GM19023 (cell line): ENCODE measurements around the gene LCOR.

Source experiments
- ATAC-seq: cut with Tn5 transposase; IDR thresholded peaks from one replicate; pipeline ENCODE4 v1.9.1; 2021; ENCODE audit warnings: mild to moderate bottlenecking, moderate library complexity; ENCODE audit not compliant: unreplicated experiment

LCOR gene

DNA sequence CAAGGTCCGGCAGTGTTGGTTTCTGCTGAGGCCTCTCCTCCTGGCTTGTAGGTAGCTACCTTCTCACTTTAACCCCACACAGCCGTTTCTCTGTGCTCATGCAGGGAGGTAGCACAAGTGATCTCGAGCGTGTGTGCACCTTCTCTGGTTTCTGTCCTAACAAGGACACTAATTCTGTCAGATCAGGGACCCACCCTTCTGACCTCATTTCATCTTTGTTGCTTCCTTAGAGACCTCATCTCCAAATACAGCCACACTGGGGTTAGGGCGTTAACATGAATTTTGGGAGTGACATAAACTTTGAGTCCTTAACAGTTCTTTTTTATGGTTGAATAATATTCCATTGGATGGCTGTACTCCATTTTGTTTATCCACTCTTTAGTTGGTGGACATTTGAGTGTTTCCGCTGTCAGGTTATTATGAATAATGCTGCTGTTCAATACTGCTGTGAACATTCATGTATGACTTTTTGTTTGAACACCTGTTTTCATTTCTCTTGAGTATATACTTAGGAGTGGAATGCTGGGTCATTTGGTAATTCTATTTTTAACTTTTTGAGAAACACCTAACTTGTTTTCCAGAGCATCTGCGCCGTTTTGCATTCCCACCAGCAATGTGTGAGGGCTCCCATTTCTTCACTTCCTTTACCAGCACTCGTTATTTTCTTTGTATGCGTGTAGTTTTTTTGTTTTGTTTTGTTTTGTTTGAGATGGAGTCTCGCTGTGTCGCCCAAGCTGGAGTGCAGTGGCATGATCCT, 57.5 kb downstream of the LCOR start:
- ATAC-seq = no peak

DNA sequence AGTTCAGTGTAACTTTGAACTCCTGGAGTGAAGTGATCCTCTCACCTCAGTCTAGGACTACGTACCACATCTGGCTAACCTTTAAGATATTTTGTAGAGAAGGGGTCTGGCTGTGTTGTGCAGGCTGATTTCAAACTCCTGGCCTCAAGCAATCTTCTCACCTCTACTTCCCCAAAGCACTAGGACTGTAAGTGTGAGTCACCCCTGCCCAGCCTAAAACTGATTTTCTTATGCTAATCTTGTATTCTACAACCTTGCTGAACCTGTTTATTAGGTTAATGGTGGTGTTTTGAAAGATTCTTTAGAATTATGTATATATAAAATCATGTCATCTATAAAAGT, 58.0 kb downstream of the LCOR start:
- no peak for ATAC-seq

DNA sequence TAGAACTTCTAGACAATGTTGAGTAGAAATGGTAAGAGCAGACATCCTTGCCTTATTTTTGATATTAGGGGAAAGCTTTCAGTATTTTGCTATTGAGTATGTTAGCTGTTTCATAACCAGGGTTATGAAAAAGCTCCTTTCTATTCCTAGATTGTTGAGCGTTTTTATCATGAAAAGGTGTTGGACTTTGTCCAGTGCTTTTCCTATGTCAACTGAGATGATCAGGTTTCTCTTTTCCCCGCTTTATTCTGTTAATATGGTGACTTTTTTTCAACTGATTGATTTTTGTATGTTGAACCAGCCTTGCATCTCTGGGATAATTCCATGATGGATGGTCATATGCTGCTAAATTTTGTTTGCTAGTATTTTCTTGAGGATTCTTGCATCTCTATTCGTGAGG, 58.5 kb downstream of the LCOR start:
- ATAC-seq = no peak

DNA sequence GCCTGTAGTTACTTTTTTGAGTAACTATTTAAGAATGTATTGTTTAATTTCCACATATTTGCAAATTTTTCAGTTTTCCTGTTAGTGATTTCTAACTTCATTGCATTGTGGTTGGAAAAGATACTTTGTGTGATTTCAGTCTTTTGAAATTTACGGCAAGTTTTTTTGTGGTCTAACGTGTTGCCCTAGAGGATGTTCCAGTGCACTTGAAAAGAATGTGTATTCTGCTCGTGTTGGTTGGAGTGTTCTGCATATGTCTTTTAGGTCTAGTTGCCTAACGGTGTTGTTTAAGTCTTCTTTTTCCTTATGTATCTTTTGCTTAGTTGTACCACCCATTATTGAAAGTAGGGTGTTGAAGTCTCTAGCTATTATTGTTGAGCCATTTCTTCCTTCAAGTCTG, 59.7 kb downstream of the LCOR start:
- ATAC-seq = no peak

DNA sequence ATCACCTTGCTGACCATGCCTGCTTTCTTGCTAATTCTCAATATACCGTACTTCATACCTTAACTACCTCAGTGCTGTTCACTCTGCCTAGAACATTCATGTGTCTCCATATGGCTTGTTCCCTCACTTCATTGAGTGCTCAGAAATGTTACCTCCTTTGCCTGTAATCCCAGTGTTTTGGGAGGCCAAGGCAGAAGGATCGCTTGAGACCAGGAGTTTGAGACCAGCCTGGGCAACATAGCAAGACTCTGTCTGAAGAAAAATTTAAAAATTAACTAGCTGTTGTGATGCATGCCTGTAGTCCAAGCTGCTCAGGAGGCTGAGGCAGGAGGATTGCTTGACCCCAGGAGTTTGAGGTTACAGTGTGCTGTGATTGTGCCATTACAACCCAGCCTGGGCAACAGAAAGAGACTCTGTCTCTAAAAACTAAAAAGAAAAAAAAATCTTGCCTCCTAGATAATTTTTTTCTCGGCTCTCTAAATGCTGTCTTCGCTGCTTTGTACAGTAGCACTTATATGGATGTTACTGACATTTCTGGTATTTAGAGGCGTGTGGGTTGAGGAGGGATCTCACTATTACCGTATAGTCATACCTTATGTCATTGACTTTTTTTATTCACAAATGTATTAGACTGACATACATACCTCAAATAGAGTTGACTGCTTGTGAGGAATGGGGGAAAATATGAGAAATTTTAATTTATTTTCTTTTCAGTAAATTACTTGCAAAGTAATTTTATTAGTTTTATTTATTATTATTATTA, 63.7 kb downstream of the LCOR start:
- no peak for ATAC-seq

DNA sequence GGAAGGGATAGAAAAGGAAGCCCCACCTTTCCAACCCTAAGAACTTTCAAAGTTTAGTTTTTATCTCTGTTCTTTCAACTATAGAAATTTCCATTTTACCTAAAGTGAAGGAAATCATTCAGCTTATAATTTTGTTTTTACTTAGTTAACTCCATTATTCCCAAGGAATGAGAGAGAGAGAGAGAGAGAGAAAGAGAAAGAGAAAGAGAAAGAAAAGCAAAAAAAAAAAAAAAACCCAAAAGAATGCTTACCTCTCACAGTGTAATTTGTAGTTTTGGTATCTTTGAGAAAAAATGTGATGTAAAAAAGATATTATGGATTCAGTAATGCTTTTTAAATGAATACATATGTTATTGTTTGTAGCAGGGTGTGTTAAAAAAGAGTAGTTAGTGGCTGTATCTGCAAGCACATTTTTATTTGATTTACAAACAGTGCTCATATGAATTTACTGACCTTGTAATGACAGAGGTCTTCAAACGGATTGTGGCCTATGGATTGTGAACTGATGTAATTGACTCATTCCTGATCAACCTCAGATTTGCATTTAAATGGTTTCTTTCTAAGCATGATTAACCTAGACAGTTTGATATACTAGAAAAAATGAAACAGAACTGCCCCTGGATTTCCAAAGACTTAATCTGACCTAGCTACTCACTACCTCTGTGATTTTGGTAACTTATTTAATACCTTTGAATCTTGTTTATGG, 64.9 kb downstream of the LCOR start:
- no peak for ATAC-seq

DNA sequence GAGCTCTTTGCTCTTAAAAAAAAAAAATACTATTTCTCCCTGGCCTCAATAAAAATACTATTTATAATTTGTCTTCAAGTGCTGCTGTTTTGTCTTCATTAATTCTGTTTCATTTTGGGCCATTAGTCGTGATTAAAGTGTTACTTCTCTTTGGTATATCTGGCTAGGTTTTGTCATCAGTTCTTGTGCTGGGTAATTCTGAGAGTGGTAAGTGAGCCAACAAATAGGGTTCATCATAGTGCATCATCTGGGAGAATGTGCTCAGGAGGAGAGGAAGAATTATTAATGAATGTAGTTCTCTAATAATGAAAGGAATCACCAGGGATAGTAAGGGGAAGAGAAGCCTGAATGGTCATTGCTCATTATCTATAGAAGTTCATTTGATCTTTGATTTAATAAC, 70.0 kb downstream of the LCOR start:
- no peak for ATAC-seq

DNA sequence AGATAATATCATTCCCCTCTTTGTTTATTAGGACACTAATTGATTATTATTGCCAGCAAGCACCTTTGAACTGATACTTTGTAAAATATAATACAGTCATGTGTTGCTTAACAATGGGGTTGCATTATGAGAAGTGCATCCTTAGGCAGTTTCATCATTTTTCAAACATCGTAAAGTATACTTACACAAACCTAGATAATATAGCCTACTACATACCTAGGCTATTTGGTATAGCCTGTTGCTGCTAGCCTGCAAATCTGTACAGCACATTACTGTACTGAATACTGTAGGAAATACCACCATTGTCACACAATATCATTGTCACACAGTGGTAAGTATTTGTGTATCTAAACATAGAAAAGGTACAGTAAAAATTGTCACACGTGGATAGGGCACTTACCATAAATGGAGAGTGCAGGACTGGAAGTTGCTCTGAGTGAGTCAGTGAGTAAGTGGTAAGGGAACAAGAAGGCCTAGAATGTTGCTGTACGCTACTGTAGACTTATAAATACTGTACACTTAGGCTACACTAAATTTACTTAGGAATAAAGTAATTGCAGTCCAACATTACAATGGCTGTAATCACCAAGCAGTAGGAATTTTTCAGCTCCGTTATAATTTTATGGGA, 70.7 kb downstream of the LCOR start:
- no peak for ATAC-seq

DNA sequence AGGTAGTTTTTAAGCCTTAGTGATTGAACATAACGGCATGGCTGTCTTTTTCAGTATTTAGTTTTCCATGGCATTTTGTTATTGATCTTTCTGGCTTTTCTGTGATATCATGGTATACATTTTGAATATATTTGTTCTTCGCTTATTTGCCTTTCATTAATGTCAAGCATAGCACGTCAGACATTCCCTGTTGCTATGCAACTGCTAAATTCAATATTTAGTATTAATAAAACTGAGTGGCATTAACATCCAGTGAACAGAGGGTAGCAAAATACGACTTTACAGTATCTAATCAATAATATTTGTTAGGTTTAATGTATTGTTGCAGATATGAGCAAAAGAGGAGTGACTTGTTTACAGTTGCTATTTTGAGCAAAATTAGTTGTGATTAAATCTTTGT, 72.5 kb downstream of the LCOR start:
- ATAC-seq = no peak

DNA sequence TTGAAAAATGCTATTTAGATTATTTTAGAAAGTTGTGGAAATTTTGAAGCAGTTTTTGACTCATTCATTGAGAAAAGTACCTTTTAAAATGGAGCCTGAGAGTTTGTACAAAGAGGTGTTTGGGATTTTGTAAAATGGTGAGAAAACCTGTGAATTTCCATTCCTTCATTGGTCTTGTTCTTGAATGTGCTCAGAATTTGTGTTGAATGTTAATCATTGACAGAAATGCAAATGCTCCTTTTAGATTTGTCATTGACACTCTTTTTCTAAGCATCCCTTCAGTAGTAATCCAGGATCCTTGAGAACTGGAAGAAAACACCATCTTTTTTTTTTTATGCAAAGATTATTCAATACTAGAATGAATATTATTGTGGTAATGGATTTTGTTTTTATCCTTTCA, 74.8 kb downstream of the LCOR start:
- no peak for ATAC-seq

DNA sequence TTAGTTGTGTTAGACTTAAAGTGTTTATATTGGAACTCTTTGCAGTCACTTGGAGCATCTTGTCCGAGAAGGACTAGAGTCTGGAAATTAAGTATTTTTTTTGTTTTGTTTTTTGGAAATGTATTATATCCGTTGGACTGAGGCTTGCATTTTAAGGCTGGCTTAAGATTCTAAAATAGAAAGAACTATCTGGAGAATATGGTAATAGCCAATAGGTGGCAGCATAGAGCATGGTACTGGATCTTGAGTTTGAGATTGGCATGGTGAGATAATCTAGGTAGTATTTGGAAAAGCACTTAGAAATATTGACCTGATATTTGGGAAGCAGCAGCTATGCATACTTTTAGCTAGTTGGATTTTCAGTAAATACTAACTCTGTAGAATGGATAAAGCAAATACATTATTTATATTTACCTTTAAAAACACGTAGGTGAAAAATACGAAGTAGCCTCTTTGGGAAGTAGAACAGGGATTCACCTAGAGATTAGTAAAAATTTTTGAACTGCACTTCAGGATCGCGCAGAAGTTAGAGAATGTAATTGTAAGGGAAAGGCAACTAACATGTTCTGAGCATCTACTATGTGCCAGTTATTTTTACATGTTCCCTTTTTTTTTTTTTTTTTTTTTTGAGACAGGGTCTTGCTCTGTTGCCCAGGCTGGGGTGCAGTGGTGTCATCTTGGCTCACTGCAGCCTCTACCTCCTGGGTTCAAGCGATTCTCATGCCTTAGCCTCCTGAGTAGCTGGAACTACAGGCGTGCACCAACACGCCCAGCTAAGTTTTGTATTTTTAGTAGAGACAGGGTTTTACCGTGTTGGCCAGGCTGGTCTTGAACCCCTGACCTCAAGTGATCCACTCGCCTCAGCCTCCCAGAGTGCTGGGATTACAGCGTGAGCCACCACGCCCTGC, 78.6 kb downstream of the LCOR start:
- ATAC-seq = no peak

DNA sequence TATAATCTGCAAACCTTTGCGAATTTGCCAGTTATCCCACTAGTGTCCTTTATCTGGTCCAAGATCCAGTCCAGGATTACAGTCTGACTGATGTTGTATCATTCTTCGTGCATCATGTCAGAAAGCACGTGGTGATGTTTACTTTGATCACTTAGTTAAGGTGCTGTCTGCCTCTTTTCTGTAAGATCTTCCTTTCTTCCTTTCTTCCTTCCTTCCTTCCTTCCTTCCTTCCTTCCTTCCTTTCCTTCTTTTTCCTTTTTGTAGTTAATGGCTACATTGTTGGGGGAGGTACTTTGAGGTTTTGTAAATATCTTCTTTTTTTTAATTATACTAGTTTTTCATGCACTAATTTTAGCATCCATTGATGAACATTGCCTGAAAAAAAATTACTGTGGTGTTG, 80.3 kb downstream of the LCOR start:
- no peak for ATAC-seq

DNA sequence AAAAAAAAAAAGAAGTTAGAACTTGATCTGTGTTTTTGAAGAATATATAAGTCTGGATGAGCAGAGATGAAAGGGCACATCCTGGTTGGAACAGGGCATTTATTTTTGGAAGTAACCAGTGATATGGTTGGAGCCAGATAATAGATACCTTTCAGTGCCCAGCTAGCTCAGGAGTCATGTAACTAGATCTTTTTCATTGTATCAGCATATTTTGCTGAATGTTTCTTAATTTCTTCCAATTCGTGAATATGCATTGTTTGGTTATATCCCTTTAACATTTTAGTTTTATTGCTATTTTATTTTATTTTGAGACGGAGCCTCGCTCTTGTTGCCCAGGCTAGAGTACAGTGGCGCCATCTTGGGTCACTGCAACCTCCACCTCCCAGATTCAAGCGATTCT, 81.8 kb downstream of the LCOR start:
- ATAC-seq = no peak

DNA sequence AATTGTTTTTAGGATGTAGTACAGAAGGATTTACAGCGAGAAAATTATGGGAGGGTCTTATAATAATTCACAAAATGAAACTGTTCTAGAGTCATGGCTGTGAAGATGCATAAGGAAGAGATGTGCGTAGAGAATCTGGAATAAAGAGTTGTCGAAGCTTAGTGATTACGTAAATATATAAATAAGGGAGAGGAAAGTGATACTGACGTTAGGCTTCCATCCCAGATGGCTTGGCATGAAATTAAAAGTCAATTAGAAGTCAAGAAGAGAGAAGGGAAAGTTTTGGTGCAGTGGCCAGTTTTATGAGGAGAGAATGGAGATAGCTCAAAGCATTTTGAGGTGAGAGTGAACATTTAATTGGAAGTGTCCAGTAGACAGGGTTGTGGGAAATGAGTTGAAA, 85.5 kb downstream of the LCOR start:
- no peak for ATAC-seq

DNA sequence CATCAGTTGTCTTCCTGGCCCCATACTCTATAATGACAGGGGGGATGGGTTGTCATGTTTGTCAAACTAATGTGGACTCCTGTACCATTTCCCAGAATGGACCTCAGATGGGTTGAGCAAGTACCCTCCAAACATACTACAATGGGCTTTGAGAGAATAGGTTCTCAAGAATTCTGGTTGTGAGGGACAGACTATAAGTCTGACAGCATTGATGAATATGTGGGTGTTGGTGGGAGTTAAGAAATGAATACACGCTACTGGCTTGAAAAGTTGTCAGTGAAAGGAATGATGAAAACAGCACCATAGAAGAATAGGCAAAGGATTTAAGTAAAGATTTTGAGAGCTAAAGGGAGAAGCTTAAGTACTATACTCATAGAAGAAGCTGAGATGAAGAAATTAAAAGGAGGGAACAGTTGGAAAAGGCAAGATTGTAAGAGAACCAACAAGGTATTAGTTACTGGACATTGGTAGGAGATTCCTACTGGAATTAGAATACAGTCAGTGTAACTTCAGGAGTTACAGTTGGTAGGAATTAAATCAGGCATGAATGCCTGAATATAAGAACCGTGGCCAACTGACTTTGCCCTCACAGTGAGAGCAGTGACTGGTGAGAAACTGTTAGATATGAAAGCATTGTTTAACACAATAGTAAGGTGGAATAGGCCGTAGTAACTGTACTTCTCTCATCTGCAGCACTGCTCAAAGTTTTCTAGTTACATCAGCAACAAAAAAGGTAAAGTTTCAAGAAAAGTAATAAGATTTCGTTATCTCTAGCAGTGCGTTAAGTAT, 86.3 kb downstream of the LCOR start:
- no peak for ATAC-seq

DNA sequence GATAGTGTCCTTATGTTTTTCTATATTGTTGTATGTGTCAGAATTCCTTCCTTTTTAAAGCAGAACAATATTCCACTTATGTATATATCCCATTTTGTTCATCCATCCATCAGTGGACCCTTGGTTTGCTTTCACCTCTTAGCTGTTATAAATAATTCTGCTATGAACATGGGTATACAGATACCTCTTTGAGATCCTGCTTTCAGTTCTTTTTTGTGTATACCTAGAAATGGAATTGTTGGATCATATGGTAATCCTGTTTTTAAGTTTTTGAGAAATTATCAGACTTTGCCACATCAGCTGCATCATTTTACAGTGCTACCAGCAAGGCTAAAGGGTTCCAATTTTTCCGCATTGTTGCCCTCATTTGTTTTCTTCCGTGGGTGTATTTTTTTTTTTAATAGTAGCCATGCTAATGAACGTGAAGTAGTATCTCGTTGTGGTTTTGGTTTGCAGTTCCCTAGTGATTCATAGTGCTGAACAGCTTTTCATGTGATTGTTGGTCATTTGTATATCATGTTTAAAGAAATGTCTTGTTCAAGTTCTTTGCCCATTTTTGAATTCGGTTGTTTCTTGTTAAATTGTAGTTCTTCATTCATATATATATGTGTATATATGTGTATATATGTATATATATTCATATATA, 87.8 kb downstream of the LCOR start:
- ATAC-seq = no peak

DNA sequence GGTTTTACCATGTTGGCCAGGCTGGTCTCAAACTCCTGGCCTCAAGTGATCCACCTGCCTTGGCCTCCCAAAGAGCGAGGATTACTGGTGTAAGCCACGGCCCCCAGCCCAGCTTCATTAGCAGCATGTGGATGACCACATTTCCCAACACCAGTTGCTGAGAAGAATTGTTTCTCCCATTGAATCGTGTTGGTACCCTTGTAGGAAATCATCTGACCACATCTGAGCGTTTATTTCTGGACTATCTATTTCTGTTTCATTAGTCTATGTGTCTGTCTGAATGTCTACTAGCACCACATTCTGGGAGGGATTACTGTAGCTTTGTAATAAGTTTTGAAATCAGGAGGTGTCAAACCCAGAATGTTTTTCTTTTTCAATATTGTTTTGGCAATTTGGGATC, 89.6 kb downstream of the LCOR start:
- ATAC-seq = no peak

DNA sequence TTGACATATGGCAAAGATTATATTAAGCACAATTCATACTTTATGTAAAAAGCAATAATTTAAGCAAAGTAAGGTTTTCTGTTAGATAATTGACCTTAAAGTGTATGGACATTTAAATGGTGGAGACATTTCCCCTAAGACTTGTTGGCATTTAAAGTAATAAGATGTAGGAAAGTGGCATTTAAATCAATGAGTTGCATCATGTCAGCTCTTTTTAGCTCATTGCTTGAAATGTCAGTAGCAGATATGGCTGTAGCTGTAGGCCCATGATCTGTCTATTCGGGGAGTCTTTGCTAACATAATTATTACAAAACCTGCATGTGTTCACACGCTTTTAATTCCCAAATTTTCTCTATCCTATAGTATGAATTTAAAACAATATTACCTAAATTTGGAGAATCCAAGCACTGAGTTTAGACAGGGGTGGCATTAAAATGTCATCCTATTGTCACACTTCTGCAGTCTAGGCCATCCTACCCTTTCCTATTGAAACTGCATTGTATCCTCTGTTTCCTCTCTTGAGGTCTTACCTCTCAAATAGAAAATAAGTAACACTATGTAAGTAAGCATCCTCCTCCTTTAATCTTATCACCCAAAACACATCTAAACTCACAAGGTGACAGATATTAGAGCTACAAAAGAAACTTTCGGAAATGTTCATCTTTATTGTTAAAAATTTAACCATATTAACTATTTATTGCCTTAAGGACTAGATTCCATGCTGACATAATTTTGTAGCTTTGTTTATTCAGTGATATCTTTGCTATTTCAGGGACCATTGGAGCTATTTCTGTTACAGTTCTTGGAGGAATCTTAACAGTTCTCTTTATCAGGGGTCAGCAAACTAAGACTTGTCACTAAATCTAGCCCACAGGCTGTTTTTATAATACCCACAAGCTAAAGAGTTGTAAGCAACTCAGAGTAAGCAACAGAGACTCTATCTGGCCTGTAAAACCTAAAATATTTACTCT, 91.2 kb downstream of the LCOR start:
- ATAC-seq = no peak
